Mammary microvascular endothelial cell (primary cell): ENCODE results near the gene BCKDK. TPM values are rescaled to one million over a fixed set of nuclear protein-coding genes. Genes with fewer than 3 reads are reported as not detected.

Source experiments
- total RNA-seq: library from RNA; depleted of rRNA; stranded (reverse); fragments of >200 nt; gene quantifications from 2 replicates; pipeline ENCODE4 v1.2.3, GENCODE V29; 2015

BCKDK gene
- 71.9 and 81.6 TPM in 2 replicates for total RNA-seq

GRCh38 chr16:31108035-31108793 is at the start of gene BCKDK:
TSS of gene BCKDK (plus strand) at chr16:31108386. CDS start at chr16:31109224, 838 bp downstream.

GRCh38 chr16:31073970-31074813 is 34.0 kb upstream of the BCKDK start, which contains the start of the genes ZNF646 and ZNF668:
TSS of gene ZNF646 (plus strand) at chr16:31074422. CDS start at chr16:31076325, 1,903 bp downstream.
TSS of gene ZNF668 (minus strand) at chr16:31074240. CDS start at chr16:31064459, 9,781 bp downstream.

GRCh38 chr16:31088459-31089183 is 19.6 kb upstream of the BCKDK start, which contains the start of gene PRSS53:
TSS of gene PRSS53 (minus strand) at chr16:31088943. CDS start at chr16:31088809, 134 bp downstream.

GRCh38 chr16:31094424-31095120 is 13.6 kb upstream of the BCKDK start, which contains the start of gene VKORC1:
TSS of gene VKORC1 (minus strand) at chr16:31094797. CDS start at chr16:31094729, 68 bp downstream.

GRCh38 chr16:31117384-31118222 is 9.4 kb downstream of the BCKDK start, which contains the start of gene KAT8:
TSS of gene KAT8 (plus strand) at chr16:31117664. CDS start at chr16:31117682, 18 bp downstream.

GRCh38 chr16:31135535-31136286 is 27.5 kb downstream of the BCKDK start, which contains the start of gene PRSS8:
TSS of gene PRSS8 (minus strand) at chr16:31135727. CDS start at chr16:31135498, 229 bp downstream.

GRCh38 chr16:31149894-31150890 is 42.0 kb downstream of the BCKDK start, which contains the start of gene PRSS36:
TSS of gene PRSS36 (minus strand) at chr16:31150066. CDS start at chr16:31150035, 31 bp downstream.

Other genes with a start within 250 kb of the BCKDK start
- gene BCL7C, start 214.3 kb upstream of the BCKDK start, total RNA-seq: 37.0 and 39.4 TPM in 2 replicates
- 0.33 TPM in 1 of 2 replicates, not detected in the other for gene CTF1, start 211.8 kb upstream of the BCKDK start, total RNA-seq
- 15.2 and 15.4 TPM in 2 replicates for gene FBXL19, start 184.8 kb upstream of the BCKDK start, total RNA-seq
- 17.9 and 27.5 TPM in 2 replicates for gene ORAI3, start 159.3 kb upstream of the BCKDK start, total RNA-seq
- 4.1 and 4.2 TPM in 2 replicates for gene SETD1A, start 150.6 kb upstream of the BCKDK start, total RNA-seq
- gene HSD3B7, start 123.2 kb upstream of the BCKDK start, total RNA-seq: 16.7 and 17.7 TPM in 2 replicates
- 0.05 and 0.93 TPM in 2 replicates for gene STX1B, start 97.7 kb upstream of the BCKDK start, total RNA-seq
- 30.7 and 32.6 TPM in 2 replicates for gene STX4, start 74.8 kb upstream of the BCKDK start, total RNA-seq
- 12.3 and 13.6 TPM in 2 replicates for gene ZNF668, start 34.1 kb upstream of the BCKDK start, total RNA-seq
- gene ZNF646, start 34.0 kb upstream of the BCKDK start, total RNA-seq: 9.9 and 10.0 TPM in 2 replicates
- gene PRSS53, start 19.4 kb upstream of the BCKDK start, total RNA-seq: 1.2 and 1.5 TPM in 2 replicates
- 144 and 177 TPM in 2 replicates for gene VKORC1, start 13.6 kb upstream of the BCKDK start, total RNA-seq
- gene KAT8, start 9.3 kb downstream of the BCKDK start, total RNA-seq: 30.0 and 31.8 TPM in 2 replicates
- gene PRSS8, start 27.3 kb downstream of the BCKDK start, total RNA-seq: not detected in 2 replicates
- 0.25 TPM in 1 of 2 replicates, not detected in the other for gene PRSS36, start 41.7 kb downstream of the BCKDK start, total RNA-seq
- gene FUS, start 71.8 kb downstream of the BCKDK start, total RNA-seq: 63.4 and 69.3 TPM in 2 replicates
- gene PYCARD, start 94.4 kb downstream of the BCKDK start, total RNA-seq: 38.3 and 39.4 TPM in 2 replicates
- gene TRIM72, start 105.7 kb downstream of the BCKDK start, total RNA-seq: not detected in 2 replicates
- not detected in 2 replicates for gene PYDC1, start 108.7 kb downstream of the BCKDK start, total RNA-seq
- gene ITGAM, start 151.6 kb downstream of the BCKDK start, total RNA-seq: not detected in 2 replicates
- 0.60 and 0.64 TPM in 2 replicates for gene ITGAX, start 246.8 kb downstream of the BCKDK start, total RNA-seq